HG02973 (cell line): ENCODE data around the gene COQ7.

Source experiments
- ATAC-seq: cut with Tn5 transposase; IDR thresholded peaks from one replicate; pipeline ENCODE4 v1.9.1; 2021; ENCODE audit warnings: moderate library complexity; ENCODE audit not compliant: unreplicated experiment

COQ7 gene

GRCh38 chr16:19085679-19086200, 18.3 kb downstream of the COQ7 start:
- ATAC-seq, result no peak

- ATAC-seq, result peak; percentile 70
These were observed 19.1 kb downstream of the COQ7 start for GRCh38 chr16:19086322-19087199.

DNA sequence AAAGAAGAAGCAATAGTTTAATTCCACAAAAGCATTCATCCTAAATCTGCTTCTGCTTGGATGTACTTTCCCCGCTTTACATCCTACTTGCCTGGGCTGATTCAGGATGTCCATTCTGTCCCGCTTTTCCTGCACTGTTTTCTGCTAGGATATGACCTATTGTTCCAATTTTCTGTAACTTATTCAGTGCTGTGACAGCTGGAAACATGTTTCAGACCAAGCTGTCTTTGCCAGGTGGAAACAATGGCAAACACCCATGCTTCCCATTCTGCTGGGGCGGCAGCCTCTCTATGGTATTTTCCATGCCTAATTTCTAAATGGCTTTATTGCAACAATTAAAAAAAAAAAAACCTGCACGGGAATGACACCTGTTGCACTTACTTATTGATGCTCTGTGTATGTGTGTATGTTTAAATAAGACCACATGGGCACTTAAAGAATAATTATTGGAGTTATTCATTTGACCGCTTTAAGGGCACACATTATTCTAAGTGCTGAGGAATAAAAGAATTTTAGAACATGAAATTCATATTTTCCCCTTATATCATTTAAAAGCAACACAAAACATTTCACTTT, 21.0 kb downstream of the COQ7 start:
- no peak for ATAC-seq

- no peak for ATAC-seq
These were observed 22.1 kb downstream of the COQ7 start for GRCh38 chr16:19089410-19089955.

DNA sequence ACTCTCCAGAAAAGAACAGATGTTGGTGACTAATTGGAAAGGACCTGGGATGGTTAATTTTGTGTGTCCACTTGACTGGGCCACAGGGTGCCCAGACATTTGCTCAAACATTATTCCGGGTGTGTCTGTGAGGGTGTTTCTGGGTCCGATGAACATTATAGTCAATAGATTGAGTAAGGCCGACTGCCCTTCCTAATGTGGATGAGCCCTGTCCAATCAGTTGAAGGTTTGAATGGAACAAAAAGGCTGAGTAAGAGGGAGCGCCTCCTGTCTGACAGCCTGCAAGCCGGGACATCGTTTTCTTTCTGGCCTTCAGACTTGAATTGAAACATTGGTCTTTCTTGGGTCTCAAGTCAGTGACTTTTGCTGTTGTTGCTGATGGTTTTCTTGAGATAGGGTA, 23.5 kb downstream of the COQ7 start:
- no peak for ATAC-seq

GRCh38 chr16:19092653-19093410, 25.4 kb downstream of the COQ7 start:
- no peak for ATAC-seq

DNA sequence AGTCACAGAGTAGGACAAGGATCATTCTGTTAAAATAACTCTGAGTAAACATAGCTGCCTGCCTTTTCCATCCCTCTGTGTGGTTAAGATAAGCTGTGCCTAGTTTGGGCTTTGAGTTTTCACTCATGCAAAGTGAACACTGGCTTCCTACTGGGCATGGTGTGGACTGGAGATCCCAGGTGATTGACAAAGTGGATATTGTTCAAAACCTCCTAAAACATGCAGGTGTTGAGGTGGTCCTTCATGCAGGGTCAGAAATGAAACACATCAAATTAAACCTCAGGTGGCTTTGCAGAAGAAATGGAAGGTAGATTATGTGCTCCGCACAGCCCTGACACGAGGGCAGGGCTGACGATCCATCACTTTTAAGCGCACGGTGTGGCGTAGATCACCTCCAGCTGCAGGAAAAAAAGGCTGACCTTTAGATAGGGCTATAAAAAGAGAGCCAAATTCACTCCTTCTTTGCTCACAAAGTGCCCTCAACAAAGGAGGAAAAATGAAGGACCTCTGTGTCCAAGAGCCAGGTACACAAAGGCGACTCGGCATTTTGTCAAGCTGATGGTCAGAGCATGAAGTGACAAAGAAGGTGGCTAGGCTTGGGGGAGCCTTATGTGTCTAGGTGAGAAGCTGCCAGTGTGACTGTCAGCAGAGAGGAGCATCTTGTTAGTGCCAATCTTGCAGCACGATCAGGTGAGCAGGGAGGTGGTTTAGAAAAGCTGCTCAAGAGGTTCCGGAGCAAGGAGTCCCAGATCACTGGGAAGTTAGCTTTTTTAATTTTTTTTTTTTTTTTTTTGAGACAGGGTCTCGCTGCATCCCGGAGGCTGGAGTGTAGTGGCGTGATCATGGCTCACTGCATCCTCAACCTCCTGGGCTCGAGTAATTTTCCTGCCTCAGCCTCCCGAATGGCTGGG, 26.5 kb downstream of the COQ7 start:
- ATAC-seq, result no peak

DNA sequence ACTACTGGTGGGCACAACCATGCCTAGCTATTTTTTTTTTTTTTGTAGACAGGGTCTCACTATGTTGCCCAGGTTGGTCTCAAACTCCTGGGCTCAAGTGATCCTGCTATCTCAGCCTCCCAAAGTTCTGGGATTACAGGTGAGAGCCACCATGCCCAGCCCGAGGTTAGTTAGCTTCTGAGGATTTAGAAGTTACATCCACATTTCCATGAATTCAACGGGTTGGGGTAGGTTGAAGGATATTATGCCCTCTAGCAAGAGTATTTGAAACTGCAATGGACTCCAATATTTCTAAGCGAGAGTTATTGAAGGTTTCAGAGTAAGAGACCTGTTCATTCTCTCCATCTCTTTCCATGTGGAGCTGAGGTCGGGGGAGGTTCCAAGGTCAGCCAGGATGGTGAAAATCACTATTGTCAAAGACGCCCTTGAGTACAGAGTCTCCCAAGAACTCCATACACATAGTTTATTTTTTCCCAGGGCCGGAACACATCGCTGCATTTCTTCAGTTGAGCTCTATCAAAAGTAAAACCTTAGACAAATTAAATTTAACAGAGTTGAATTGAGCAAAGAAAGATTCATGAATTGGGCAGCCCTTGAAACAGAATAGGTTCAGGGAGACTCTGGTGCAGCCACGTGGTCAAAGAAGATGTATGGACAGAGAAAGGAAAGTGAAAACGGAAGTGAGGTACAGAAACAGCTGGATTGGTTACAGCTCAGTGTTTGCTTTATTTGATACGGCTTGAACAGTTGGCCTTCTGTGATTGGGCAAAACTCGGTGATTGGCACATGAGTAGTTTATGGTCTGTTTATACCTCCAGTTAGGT, 27.3 kb downstream of the COQ7 start:
- no peak for ATAC-seq

- ATAC-seq, result no peak
These were observed 28.2 kb downstream of the COQ7 start for GRCh38 chr16:19095654-19096053.

DNA sequence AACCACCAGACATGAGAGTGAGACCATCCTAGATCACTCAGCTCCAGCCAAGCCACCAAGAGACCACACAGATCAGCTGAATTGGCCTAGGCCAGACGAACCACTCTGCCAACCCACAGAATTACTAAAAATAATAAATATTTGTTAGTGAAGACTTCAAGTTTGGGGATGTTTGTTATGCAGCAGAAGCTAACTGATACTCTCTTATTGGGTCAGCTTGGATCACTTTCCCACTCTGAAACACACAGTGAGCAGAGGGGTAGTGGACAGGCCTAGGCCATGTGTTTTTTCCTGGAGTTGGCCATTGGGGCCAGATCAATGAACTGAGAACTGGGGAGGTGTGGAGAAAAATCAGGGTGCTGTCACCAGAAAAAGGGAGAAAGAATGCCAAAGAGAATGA, 30.8 kb downstream of the COQ7 start:
- ATAC-seq, result no peak

DNA sequence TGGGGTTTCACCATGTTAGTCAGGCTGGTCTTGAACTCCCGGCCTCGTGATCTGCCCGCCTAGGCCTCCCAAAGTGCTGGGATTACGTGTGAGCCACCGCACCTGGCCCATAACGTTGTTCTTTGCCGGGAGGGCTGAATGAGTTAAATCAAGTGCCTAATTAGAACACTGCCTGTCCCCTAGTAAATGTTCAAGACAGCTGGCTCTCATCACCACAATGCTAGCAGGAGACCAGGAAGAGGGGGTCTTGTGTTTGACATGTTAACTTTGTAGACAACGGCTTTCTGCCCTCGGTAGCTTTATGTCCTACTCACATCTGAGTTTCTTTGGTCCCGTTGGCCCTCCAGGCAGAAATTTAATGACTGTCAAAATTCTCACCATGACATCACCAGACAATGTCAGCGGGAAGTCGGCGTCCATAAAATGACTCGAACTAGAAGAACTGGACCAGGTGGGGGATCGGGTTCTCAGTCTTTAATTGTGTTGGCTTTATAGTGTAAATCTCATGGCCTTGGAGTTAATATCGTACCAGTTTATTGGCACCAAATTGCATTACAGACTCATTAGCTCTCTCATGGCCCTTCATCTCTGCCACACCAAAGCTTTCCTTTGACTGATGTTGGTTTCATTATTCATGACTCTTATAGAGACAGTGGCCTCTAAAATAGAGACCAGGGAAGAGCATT, 34.9 kb downstream of the COQ7 start:
- no peak for ATAC-seq

- no peak for ATAC-seq
These were observed 37.2 kb downstream of the COQ7 start for GRCh38 chr16:19104607-19105006.

DNA sequence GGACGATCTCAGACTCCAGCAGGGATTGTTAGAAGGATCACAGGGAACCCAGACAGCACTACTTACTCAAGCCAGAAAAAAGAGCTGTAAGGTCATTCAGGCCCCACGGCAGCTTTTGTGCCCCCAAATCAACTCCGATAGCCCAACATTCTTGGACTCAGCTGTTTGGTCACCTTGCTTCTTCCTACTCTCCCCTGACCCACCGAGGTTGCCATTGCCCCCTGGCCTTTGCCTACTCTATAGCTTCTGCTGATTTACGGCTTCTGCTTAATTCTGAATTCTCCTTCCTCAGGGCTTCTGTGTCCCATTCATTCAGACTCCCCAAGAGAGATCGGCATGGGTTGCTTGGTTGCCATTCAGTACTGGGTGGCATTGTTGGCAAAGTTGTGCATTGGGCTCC, 37.7 kb downstream of the COQ7 start:
- no peak for ATAC-seq

DNA sequence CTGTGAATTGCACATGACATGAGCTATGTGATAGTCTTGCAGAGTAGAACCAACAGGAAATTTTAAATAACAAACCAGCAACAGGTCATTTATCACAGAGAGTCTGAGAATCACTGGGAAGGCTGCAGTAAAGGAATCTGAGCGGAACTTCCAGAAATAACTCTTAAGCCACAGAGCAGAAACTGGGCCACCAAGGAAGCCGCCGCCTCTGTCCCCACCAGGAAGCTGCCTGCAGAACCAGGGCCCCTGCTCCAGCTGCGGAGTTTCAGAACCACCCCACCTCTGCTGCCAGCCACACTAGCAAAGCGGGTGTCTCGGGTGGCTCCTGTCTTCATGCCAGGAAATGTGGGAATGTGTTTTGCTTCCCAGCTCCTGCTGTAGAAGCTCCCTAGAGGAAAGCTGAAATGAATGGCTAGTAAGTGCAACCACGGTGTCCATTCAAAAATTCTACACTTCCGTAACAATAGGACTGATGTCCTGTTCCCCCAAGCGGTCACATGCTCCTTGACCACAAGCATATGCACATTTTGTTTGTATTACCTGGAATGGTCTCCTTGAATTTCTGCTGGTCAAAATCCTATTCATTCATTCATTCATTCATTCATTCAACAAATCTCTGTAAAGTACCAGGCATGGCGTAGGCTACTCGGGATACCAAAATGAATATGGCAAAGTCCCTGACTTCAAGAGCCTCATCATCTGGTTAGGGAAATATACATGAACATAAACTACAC, 38.6 kb downstream of the COQ7 start:
- no peak for ATAC-seq

- ATAC-seq, result no peak
These were observed 39.2 kb downstream of the COQ7 start for GRCh38 chr16:19106625-19107020.

- no peak for ATAC-seq
These were observed 41.2 kb downstream of the COQ7 start for GRCh38 chr16:19108409-19109287.

DNA sequence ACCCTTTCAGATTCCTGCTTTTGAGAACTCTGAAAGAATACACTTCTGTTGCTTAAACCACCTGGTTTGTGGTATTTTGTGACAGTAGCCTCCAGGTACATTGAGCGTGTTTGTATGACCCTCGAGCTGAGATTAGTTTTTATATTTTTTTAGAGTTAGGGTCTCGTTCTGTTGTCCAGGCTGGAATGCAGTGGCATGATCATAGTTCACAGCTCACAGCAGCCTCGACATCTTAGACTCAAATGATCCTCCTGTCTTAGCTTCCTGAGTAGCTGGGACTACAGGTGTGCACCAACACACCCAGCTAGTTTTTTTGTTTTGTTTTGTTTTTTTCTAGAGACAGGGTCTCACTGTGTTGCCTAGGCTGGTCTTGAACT, 41.9 kb downstream of the COQ7 start:
- ATAC-seq, result no peak
